Posterior vena cava (tissue), 2 donors: ENCODE data around the gene RABIF. TPM values are rescaled to one million over a fixed set of nuclear protein-coding genes. Genes with fewer than 3 reads are reported as not detected.

Experiments
- DNase-seq: peaks from one replicate; pipeline ENCODE4 v3.0.0-alpha.2; 2020; ENCODE audit warnings: low spot score
- intact Hi-C, 2 donors: fragments of 100-400 bp; cut with DNase I; formaldehyde crosslinking; loops; one replicate each; pipeline versions ENCODE4 v1.14.1 to v1.14.2; 2022 to 2023
- total RNA-seq, 2 donors: library from RNA; stranded (reverse); fragmentation: NEBNext Ultra II Directional; extraction: Animal tissue kit (Norgen Biotek cat#: 25700); gene quantifications; one replicate each; pipeline ENCODE4 v1.2.1, GENCODE V29; 2021
- donor health status: DM: yes; HTN: yes; CAD: no.
- donor health status: DM: yes; HTN: yes; CAD: no.

RABIF gene
- total RNA-seq, 2 donors from 2014 or later = 7.9 to 8.9 TPM

DNA sequence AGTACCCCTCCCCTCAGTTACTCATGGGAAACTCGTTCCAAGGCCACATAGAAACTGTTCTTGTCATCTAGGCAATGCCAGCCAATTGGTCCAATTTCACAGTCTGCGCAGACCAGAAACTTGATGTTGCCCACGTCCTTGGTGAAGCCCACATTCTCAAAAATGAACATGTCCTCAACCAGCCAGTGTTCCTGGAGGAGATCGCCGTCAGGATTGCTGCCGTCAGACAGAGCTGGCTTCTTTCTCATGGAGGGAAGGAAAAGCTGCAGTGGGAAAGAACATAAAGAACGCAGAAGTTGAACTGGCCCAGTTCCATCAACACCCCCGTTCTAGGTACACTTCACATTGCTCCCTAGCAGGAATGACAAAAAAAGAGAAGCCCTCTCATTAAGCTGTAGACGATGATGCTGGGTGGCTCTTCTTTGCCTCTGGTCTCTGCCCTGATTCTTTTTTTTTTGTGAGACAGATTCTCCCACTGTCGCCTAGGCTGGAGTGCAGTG, 7.9 kb downstream of the RABIF start:
- intact Hi-C loops = no loop called here
- DNase-seq = no peak

DNA sequence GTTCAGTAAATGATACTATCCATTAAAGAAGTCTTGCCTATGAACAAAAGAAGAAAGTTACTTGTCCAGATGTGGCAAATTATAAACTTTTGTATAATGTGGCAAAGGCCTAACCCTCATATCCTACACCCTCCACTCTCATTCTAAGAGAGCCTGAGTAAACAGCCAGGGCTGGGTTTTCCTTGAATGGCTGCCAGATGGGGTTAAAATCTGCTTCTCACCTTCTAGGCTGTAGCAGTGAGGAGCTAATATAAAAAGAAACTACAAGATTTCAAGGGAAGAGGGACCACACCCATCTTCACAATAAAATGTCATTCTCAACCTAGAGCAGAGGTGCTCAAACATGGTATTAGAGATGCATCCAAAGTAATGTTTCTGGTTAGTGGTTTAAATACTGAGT, 8.9 kb downstream of the RABIF start:
- intact Hi-C loops = no loop called here
- no peak for DNase-seq

DNA sequence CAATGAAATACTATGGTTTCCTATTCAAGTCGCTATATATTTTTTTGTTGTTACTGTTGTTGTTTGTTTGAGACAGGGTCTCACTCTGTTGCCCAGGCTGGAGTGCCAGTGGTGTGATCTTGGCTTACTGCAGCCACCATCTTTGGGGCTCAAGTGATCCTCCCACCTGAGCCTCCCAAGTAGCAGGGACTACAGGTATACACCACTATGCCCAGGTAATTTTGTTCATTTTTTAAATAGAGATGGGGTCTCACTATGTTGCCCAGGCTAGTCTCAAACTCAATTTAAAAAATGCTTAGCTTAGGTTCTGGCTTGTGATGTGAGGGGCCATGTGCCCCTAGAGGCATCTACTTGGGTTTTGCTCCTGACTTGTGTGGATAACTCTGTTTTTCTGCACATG, 9.8 kb downstream of the RABIF start:
- intact Hi-C loops = no loop called here
- no peak for DNase-seq

DNA sequence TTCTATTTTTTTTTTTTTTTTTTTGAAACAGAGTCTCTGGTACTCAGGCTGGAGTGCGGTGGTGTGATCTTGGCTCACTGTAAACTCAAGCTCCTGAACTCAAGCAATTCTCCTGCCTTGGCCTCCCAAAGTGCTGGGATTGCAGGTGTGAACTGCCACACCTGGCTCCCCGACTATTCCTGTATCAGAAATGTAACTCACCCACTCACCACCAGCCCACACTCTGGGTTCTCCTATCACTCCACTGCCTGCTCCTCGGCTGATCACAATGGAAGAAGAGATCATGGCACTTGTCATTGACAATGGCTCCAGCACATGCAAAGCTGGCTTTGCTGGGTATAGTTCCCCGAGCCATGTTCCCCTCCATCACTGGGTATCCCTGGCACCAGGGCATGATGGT, 15.9 kb downstream of the RABIF start:
- no peak for DNase-seq
- intact Hi-C loops = no loop called here

DNA sequence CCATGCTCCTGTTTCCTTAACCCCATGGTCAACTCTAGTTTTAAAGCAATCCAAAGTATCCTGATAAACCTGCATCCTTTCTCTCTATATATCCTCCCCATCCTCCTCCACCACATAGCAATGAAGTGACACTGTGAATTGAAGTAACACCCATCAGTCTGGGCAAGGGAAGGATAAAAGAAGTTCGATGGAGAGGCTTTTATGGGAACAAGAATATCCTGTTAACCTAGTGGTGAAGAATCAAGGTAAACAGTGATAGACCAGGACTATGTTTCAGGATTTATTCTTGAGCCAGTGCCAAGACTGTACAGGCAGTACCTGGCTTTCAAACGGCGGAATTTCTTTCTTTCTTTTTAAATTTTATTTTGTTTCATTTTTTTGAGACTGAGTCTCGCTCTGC, 17.6 kb downstream of the RABIF start:
- intact Hi-C loops = no loop called here

DNA sequence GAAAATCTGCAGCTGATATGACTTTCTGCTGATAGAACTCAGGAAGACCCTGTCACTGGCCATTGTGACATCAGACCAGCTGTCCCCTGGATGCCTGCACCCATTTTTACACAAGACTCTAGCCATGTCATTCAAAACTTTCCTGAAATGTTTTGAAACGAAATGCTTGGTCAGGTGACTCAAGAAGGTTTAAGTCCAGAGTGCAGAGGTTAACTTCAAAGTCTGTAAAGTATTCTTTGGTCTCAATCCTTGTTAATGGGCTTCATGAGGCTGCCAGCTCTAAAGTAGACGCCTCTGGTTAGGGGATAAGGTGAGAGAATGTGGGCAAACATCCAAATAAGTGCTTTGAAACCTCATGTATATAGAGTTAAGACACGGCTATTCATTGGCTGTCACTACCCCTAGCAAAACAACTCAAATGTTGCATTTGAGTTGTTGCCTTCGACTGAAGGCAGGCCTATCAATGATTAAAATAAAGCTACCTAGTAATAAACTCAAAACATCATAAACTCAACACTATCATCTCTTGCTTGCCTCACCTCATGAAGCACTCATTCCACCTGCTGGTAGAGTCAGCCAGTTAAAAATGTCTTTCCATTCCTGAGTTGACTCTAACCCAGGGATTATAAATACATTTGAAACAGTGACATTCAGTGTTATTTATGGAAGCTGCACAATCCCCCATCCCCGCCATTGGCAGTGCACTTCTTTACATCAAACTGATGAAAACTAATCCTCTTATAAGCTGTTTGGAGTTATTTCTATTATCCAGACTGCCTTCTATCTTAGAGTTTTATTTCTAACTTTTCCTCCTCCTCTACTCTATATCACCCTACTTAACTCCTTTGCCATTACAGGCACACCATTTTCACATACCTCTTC, 26.0 kb downstream of the RABIF start:
- no peak for DNase-seq
- intact Hi-C loops = loop anchor here in 1 of 2 donors (2.0 kb wide), 1 partner anchor 42 kb away; no protein-coding TSS in a partner anchor

More for the DNA sequence above, 17.6 kb downstream of the RABIF start:
- no peak for DNase-seq

DNA sequence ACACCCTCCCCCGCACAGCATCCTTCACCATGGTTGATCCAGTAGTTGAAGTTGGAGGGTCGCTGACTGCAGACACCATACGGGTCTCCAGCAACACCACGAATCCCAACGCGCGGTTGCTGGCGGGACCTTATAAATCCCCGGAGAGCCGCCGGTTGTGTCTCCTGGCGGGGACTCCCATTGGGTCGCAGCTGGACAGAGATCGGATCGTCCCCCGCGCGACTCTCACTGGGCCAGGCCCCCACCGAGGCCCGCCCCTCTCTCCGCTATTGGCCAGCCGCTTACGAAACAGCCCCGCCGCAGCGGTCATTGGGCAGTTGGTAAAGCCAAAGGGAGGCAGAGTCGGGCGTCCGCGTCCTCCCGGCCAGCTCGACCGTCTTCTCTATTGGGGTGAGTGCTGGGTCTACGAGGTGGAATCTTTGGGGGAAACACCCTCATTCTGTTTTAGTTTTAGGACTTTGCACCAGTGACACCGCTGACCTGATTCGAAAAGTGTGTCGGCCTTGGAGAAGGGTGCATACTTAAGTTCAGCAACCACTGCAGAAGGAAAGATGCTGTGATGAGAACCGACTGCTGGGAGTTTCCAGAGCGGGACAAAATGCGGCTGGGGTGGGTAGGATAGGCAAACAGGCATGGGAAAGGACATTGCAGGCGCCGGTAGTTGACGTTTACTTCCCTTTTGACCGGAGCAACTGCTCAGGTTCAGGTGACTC, 27.4 kb downstream of the RABIF start:
- peak; percentile 97 for DNase-seq
- intact Hi-C loops = loop anchor here in 1 of 2 donors (2.0 kb wide), 1 partner anchor 41 kb away; no protein-coding TSS in a partner anchor

DNA sequence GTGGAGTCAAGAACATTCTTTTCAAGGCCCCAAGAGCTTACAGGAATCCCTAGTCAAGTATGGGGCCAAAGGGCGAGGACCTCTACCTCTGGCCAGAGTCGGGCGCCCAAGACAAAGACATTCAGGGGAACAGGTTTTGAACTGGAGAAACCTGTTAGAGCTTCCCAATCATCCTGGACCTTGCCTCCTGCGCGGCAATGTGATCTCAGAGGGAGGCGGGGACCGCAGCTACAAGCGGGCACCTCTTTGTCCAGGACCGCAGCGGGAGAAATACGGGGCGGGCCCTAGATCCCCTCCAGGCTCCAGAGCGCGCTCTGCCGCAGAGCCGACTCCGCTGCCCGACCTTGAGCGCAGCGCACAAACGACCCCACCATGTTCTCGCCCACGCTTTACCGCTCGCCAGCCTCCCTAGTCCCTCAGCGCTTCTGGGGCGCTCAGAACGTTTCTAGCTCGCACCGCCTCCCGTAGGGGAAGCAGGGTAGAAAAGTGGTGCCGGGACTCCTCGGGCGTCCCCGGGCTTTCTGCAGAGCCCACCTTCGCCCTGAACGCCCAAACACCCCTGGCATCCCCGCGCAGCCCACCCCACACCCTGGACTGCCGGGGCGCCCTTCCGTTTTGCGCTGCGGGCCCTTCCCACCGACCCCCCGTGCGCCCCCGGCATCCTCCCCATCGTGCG, 28.1 kb downstream of the RABIF start:
- intact Hi-C loops = no loop called here
- no peak for DNase-seq

DNA sequence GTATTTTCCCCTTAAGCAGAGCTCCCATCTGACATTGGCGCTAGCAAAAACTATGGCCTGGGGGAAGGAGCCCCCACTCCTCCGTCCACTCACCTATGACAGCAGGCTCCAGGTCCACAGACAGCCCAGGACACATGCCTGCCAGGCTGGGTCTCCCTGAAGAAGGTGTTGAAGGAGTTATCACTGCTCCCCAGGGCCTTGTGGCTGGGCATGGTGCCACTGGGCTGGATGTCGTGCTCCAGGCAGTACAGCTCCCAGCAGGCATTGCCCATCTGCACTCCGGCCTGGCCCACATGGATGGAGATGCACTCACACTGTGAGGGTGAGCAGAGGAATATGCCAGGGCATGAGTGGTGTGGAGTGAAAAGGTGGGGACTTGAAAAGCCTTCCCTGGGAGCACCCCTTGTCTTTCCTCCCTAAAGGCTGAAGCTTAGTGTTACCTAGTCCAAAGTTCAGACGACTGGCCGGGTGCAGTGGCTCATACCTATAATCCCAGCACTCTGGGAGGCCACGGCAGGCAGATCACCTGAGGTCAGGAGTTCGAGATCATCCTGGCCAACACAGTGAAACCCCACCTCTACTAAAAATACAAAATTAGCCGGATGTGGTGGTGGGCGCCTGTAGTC, 30.0 kb downstream of the RABIF start:
- DNase-seq = peak; percentile 84
- intact Hi-C loops = no loop called here

DNA sequence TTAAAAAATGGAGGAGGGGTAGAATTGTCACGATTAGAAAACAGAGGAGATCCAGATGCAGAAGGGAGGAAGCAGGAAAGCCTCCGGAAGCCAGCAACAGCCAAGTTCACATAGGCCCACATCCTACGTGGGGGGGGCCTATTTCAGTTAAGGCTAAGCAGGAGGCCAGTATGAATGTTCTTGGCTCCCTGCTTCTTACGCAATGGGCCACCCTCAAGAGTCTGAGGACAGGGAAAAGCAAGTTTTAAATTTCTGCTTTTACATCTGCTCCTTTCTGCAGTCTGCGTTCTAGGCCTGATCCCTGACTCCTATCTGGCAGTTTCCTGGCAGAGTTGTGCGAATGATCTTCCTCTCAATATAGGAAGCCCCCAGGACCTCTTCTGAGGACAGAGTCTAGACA, 30.6 kb downstream of the RABIF start:
- intact Hi-C loops = no loop called here
- DNase-seq = no peak

DNA sequence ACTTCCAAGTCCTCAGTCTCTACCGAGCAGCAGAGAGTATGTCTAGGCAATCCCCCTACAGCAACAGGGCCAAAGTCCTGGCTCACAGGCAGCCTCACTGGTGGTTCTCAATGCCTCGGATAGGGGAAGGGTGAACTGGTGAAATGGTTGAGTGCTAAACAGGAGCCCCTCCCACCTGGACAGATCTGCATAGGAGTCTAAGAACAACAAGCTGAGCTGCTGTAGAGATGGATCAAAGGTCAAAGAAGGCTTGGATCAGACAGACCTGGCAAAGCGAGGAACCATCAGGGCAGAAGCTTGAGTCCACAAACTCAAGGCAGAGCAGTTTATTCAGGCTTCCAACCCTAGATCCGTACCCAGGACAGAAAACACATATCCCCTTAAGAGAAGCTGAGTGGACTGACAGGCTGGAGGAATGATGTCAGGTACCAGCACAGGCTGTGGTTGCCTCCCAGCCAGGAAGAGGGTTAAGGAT, 31.8 kb downstream of the RABIF start:
- intact Hi-C loops = no loop called here
- no peak for DNase-seq

DNA sequence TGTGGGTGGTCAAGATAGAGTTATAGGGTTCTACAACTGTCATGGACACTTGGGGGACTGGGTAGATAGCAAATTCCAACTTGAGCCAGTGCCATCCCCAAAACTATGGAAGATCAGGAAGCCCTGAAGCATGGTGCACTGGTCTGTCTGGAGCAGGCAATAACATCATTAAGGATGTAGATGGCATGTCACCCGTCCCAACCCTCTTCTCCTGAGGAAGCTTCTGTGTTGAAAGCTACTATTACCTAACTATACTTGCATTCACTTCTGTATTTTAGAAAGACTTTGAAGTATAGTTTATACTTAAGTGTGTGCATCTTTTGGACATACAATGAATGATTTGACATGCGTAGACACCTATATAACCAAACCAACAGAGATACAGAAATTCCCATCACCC, 32.9 kb downstream of the RABIF start:
- no peak for DNase-seq
- intact Hi-C loops = no loop called here

DNA sequence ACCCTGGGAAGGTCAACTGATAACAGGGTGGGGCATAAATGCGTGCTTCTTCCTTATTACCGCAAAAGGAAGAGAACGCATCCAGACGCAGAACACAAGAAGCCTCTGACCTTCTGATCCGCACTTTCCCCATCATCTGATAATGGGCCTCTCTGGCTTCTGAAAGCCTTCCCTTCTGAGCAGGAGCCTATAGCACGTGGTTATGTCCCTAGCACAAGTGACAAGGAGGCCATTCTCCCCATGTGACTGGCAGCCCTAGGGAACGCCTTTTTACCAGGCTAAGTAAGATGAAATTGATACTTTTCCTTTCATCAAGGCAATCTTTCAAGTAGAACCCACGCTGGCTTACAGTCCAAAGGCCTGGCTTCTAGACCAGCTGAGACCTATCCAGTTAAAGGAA, 34.2 kb downstream of the RABIF start:
- intact Hi-C loops = no loop called here
- DNase-seq = no peak

DNA sequence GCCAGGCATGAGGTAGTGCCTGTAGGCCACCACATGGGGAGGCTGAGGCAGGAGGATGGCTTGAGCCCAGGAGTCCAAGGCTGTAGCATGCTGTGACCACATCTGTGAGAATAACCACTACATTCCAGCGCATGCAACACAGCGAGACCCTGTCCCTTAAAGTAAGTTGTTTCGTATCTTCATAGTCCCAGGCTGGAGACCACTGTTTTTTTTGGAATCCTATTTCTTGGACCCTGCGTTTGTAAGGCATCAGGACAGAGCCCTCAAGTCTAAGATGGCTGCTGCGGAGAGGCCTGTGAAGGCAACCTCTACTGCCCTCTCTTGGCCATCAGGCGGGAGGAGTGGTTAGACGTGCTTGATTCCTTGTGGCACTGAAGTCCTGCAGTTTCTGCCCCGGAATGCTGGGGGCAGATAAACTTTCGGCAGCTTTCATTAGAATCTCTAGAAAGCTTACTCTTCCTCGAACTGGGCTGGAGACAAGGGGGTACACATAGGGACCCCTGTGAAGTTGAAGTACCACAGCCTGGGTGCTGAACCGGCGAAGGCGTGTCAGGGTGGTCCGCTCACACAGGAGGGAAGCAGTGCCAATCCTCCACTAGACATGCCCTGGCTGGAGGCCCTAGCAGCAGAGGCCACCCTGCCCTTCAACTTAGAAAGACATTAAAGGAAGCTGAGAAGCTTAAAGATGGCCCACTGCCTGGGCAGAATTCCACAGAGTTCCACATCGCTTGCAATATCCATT, 36.6 kb downstream of the RABIF start:
- intact Hi-C loops = no loop called here
- DNase-seq = no peak

DNA sequence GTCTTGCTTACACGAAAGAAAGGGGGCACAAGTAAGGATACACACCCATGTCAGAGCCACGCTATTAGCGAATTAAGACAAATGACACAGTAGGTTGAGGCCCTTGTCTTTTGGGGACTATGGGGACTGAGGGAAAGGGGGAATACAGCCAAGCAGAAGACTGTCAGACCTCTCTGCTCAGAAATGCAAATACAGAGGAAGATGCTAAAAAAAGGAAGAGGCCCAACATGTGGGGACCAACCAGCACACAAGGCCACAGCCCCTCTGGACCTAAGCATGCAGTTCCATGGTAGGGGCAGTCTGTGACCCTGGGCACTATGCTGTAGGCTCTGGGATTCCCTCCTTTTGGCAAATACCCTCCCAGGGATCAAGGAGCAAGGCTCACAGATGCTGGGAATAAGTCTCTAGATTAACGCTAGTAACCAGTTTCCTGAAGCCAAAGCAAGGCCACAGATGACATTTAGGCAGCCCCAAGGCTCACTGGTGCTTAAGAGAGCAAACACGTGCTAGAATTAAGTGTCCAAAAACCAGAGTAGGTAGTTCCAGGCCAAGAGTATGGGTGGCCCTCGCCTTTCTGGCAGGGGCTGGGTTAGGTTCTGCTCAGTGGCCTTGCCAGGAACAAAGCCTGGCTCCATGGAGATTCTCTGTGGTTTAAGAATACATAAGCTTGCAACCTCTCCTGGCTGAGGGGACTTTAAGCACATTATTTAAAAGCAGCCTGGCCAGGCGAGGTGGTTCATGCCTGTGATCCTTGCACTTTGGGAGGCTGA, 38.2 kb downstream of the RABIF start:
- intact Hi-C loops = no loop called here
- peak; percentile 83 for DNase-seq

DNA sequence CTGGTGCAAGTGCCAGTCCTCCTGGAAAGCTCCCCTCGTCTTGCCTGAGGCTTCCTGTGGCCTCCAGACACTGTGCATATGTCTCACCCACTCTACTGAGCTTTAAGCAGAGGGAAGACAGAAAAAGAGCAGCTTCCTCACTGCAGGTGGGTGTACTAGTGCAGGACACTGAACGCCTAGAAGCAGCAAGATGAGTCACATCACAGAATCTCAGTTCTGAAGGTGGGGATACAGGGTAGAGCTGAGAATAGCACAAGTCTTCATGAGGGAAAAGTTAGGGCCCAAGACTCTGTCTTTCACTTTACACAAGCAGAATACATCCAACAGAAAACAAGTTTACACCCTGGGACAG, 40.8 kb downstream of the RABIF start:
- intact Hi-C loops = no loop called here

DNA sequence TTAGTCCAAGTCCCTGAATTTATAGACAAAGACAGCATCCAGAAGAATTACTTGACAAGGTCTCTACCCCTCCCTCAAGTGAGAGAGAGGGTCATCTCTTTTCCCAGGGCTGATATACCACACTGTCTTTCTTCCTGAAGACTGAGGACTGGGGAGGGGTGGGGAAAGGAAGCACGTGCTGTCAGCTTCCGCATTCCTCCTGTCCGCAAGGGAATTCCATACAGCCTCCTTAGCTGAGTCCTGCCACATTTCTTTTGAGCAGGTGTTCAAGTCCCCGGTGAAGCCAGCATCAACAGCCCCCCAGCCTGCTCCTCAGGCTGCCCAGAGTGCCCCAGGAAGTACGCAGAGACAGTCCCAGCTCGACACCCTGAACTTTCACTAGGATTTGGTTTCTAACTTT, 44.0 kb downstream of the RABIF start:
- intact Hi-C loops = no loop called here
- no peak for DNase-seq

More for the DNA sequence above, 40.8 kb downstream of the RABIF start:
- no peak for DNase-seq

DNA sequence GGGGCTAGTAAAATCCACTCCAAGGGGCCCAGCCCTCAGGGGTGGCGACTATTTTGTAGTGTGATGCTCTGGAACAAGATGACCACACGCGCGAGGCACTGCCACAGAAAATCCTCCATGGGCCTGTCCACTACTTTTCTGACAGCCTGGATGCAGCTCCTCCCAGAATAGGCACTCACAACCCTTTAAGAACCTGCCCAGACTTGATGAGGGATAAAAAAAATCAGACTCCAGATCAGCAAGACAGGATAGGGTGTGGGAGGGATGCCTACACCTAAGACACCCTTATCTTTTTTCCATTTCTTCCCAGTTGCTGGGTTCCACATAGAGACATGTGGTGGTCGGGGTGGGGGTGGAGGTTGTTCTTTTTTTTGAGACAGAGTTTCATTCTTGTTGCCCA, 44.7 kb downstream of the RABIF start:
- DNase-seq = no peak
- intact Hi-C loops = no loop called here
